Measurements from ENCODE around the gene WTAP.

WTAP gene

DNA sequence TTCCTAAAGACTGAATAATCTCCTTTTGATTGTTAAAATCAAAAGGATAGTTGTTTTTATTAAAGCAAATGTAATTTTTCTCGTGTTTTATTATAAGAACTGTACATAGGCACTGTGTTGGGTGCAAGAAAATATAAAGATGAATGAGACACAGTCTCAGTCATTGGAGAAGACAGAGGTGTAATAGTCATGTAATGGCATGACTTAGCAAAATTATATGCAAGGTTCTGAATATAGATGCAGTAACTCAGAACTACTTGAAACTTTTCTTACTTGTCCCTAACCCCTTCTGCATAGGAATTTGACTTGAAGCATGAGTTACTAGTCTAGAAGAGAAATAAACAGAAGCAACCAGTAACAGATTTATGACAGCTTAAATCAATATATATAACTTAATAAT is 14.9 kb downstream of the WTAP start:
- no peak for TF ChIP-seq CEBPB (IDR thresholded peaks at IDR 0.05)
- TF ChIP-seq EGR1 (IDR thresholded peaks at IDR 0.05): no peak
- no peak for TF ChIP-seq YY1 (IDR thresholded peaks at IDR 0.05; ENCODE audit: low read depth)
- TF ChIP-seq TCF12 (IDR thresholded peaks at IDR 0.05; ENCODE audit: low read depth): no peak

DNA sequence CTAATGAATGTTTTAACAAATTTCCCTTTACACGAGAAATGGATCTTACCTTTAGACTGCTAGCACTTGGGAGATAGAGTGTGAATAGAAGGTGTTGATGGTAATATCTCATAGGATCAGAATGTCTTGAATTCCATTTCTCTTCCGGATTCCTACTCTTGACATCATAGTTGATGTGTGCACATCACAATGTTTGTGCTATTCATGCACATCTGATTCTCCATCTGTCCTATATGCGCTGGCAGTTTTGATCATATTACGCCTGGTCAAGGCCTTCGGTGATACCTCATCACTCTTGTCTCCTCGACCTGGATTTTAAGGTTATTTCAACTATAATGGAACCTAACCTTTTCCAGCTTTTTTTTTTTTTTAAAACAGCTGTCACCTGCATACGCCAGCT is 17.8 kb downstream of the WTAP start:
- TF ChIP-seq TEAD4 (IDR thresholded peaks at IDR 0.05) (no peak), TAF1 (IDR thresholded peaks at IDR 0.05; ENCODE audit: low read depth) (no peak), CREB1 (IDR thresholded peaks at IDR 0.05; ENCODE audit: low read depth) (no peak), EGR1 (IDR thresholded peaks at IDR 0.05) (no peak), ZBTB7A (IDR thresholded peaks at IDR 0.05; ENCODE audit: low read depth) (no peak), YY1 (IDR thresholded peaks at IDR 0.05; ENCODE audit: low read depth) (no peak), FOXM1 (IDR thresholded peaks at IDR 0.05; ENCODE audit: borderline replicate concordance, low read depth) (no peak), EP300 (IDR thresholded peaks at IDR 0.05; ENCODE audit: borderline replicate concordance) (no peak), CEBPB (IDR thresholded peaks at IDR 0.05) (no peak), NFIC (IDR thresholded peaks at IDR 0.05) (no peak), TCF12 (IDR thresholded peaks at IDR 0.05; ENCODE audit: low read depth) (no peak), RAD21 (IDR thresholded peaks at IDR 0.05; ENCODE audit: low read depth) (no peak)
- TF ChIP-seq, protein P1, sequence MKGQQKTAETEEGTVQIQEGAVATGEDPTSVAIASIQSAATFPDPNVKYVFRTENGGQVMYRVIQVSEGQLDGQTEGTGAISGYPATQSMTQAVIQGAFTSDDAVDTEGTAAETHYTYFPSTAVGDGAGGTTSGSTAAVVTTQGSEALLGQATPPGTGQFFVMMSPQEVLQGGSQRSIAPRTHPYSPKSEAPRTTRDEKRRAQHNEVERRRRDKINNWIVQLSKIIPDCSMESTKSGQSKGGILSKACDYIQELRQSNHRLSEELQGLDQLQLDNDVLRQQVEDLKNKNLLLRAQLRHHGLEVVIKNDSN (IDR thresholded peaks at IDR 0.05): no peak
- TF ChIP-seq, protein P2, sequence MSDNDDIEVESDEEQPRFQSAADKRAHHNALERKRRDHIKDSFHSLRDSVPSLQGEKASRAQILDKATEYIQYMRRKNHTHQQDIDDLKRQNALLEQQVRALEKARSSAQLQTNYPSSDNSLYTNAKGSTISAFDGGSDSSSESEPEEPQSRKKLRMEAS (IDR thresholded peaks at IDR 0.05): no peak
- TF ChIP-seq, protein P3, sequence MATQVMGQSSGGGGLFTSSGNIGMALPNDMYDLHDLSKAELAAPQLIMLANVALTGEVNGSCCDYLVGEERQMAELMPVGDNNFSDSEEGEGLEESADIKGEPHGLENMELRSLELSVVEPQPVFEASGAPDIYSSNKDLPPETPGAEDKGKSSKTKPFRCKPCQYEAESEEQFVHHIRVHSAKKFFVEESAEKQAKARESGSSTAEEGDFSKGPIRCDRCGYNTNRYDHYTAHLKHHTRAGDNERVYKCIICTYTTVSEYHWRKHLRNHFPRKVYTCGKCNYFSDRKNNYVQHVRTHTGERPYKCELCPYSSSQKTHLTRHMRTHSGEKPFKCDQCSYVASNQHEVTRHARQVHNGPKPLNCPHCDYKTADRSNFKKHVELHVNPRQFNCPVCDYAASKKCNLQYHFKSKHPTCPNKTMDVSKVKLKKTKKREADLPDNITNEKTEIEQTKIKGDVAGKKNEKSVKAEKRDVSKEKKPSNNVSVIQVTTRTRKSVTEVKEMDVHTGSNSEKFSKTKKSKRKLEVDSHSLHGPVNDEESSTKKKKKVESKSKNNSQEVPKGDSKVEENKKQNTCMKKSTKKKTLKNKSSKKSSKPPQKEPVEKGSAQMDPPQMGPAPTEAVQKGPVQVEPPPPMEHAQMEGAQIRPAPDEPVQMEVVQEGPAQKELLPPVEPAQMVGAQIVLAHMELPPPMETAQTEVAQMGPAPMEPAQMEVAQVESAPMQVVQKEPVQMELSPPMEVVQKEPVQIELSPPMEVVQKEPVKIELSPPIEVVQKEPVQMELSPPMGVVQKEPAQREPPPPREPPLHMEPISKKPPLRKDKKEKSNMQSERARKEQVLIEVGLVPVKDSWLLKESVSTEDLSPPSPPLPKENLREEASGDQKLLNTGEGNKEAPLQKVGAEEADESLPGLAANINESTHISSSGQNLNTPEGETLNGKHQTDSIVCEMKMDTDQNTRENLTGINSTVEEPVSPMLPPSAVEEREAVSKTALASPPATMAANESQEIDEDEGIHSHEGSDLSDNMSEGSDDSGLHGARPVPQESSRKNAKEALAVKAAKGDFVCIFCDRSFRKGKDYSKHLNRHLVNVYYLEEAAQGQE (IDR thresholded peaks at IDR 0.05; ENCODE audit: low read depth): no peak

DNA sequence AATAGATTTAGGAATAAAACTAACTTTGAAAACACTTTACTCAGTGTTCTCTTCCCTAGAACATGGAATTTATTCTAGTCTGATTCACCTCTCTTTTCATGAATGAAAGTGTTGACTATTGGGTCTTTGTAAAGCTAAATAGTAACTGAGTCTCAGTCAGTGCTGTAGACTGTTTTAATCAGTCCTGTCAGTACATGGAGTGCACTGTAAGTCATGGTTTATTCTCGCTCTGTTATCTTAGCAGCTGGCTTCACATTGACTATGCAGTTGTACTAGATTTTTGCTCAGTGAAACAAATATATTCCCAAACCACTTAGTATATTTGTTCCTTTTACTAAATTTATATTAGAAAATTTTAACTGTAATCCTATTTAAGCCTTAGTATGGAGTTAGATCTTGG is 19.5 kb downstream of the WTAP start:
- TF ChIP-seq CEBPB (IDR thresholded peaks at IDR 0.05) (no peak), EP300 (IDR thresholded peaks at IDR 0.05; ENCODE audit: borderline replicate concordance) (no peak), TCF12 (IDR thresholded peaks at IDR 0.05; ENCODE audit: low read depth) (no peak), RAD21 (IDR thresholded peaks at IDR 0.05; ENCODE audit: low read depth) (no peak), NFIC (IDR thresholded peaks at IDR 0.05) (no peak), TAF1 (IDR thresholded peaks at IDR 0.05; ENCODE audit: low read depth) (no peak), CREB1 (IDR thresholded peaks at IDR 0.05; ENCODE audit: low read depth) (no peak), TEAD4 (IDR thresholded peaks at IDR 0.05) (no peak), FOXM1 (IDR thresholded peaks at IDR 0.05; ENCODE audit: borderline replicate concordance, low read depth) (no peak), ZBTB7A (IDR thresholded peaks at IDR 0.05; ENCODE audit: low read depth) (no peak), YY1 (IDR thresholded peaks at IDR 0.05; ENCODE audit: low read depth) (no peak)
- TF ChIP-seq, protein P3 (IDR thresholded peaks at IDR 0.05; ENCODE audit: low read depth): no peak
- TF ChIP-seq, protein P2 (IDR thresholded peaks at IDR 0.05): no peak
- TF ChIP-seq, protein P1 (IDR thresholded peaks at IDR 0.05): no peak

DNA sequence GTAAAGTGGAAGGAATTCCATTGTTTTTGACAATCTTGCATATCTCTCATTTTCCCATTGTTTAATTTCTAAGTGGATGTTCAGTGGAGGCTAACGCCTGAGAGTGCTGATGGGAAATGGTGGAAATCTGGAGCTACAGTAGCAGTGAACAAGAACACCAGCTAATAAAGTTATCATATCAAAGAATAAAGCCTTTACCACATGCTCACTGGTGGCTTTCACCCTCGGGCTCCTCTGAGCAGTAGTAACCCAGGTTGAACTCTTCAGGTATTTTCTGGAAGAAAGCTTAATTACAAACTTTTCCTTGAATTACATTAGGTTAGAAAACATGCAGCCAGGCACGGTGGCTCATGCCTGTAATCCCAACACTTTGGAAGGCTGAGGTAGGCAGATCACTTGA is 24.1 kb downstream of the WTAP start:
- TF ChIP-seq CREB1 (IDR thresholded peaks at IDR 0.05; ENCODE audit: low read depth) (no peak), TEAD4 (IDR thresholded peaks at IDR 0.05) (no peak), TCF12 (IDR thresholded peaks at IDR 0.05; ENCODE audit: low read depth) (no peak), NFIC (IDR thresholded peaks at IDR 0.05) (no peak), TAF1 (IDR thresholded peaks at IDR 0.05; ENCODE audit: low read depth) (no peak), EGR1 (IDR thresholded peaks at IDR 0.05) (no peak), FOXM1 (IDR thresholded peaks at IDR 0.05; ENCODE audit: borderline replicate concordance, low read depth) (no peak), ZBTB7A (IDR thresholded peaks at IDR 0.05; ENCODE audit: low read depth) (no peak), CEBPB (IDR thresholded peaks at IDR 0.05) (no peak), RAD21 (IDR thresholded peaks at IDR 0.05; ENCODE audit: low read depth) (no peak)
- TF ChIP-seq, protein P3 (IDR thresholded peaks at IDR 0.05; ENCODE audit: low read depth): no peak
- TF ChIP-seq, protein P1 (IDR thresholded peaks at IDR 0.05): no peak
